Measurements from ENCODE around the gene CCDC85C.

CCDC85C gene

GRCh38 chr14:99548871-99549515 is 55.0 kb downstream of the CCDC85C start:
- H3K4me3 ChIP-seq (ENCODE audit: low read depth, low read length), result no peak overlapping the region
- DNase-seq (ENCODE audit: low read depth), result no peak

DNA sequence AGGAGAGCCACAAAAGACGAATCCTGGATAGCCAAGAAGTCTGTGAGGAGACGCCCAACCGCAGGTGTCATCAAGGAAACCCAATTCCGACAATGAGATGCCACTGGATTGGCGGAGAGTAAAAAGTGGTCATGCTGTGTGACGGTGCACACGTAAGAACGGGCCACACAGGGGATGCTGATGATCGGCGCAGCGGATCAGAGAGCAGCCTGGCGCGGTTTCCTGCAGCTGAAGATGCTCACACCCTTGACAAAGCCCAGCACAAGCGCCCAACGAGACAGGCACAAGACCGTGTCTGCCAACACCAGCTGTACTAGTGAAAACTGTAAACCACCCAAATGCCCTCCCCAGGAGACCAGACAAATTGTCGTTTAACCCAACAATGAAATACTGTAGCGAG is 55.8 kb downstream of the CCDC85C start:
- no peak for DNase-seq (ENCODE audit: low read depth)
- no peak overlapping the region for H3K4me3 ChIP-seq (ENCODE audit: low read depth, low read length)

DNA sequence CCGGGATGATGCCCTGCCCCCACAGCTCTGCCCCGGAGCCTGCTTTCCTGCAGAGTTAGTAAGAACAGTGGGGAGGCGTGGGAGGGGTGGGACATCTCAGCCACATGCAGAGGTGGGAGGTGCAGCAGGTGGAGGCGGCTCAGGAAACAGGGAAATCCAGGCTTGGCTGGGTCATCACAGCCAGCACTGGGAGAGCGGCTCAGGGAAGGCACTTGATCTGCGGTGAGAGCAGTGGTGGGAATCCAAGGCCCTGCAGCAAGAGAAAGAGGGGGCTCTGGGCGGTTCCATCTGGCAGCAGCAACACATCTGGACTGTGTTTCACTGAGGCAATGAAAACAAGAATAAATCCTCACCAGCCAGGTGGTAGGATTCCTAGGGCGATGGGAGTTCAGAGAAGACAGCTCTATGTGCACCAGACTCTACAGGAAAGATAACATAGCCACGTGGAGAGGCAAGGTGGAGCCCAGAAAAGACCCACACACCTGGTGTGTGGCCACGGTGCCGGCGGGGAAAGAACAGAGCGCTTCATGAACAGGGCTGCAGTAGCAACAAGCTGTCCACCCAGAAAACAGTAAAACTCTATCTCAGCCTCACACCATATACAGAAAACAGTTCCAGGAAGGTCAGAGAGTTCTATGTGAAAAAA is 57.6 kb downstream of the CCDC85C start:
- H3K4me3 ChIP-seq (ENCODE audit: low read depth, low read length), result no peak overlapping the region
- DNase-seq (ENCODE audit: low read depth), result no peak

GRCh38 chr14:99545586-99545985 is 58.4 kb downstream of the CCDC85C start:
- no peak overlapping the region for H3K4me3 ChIP-seq (ENCODE audit: low read depth, low read length)
- DNase-seq (ENCODE audit: low read depth), result no peak

GRCh38 chr14:99544991-99545390 is 59.0 kb downstream of the CCDC85C start:
- DNase-seq (ENCODE audit: low read depth), result no peak

GRCh38 chr14:99543985-99544384 is 60.0 kb downstream of the CCDC85C start:
- DNase-seq (ENCODE audit: low read depth), result no peak
- H3K4me3 ChIP-seq (ENCODE audit: low read depth, low read length), result no peak overlapping the region

More at GRCh38 chr14:99544991-99545390, 59.0 kb downstream of the CCDC85C start:
- no peak overlapping the region for H3K4me3 ChIP-seq (ENCODE audit: low read depth, low read length)

DNA sequence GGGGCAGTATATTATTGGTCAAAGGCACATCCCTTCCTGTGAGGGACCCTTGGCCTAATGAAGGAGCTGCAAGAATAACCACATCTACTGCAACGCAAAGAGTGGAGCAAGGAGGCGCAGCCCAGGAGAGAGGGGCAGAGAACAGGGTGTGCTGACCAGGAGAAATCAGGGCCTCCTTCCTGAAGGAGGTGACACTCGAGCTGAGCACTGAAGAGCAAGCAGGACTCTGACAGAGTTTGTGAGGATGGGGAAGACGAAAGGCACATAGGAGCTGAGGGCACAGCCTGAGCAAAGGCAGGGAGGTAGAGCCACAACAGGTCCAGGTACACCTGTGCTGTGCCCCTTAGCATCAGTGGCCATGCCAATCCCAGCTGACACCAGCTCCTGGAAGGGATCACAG is 60.6 kb downstream of the CCDC85C start:
- no peak for DNase-seq (ENCODE audit: low read depth)
- no peak overlapping the region for H3K4me3 ChIP-seq (ENCODE audit: low read depth, low read length)

DNA sequence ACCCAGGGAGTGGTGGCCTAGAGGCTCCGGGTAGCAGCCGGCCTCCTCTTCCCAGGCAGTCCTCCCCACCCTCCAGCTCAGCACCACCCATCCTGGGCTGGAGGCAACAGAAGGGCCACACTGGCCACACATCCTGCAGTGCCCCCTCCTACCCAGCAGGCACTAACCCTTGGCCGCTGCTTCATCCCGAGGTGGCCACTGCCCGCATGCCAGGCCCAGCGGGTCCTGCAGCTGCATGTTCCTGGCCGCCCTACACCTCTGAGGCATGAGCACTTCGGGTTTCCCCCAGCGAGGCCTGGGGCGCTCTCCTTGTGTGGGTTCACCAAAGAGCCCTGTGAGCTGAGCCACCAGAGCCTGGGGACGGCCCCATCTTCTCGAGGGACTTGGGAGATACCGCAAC is 61.4 kb downstream of the CCDC85C start:
- H3K4me3 ChIP-seq (ENCODE audit: low read depth, low read length), result no peak overlapping the region
- DNase-seq (ENCODE audit: low read depth), result no peak

- DNase-seq (ENCODE audit: low read depth), result no peak
- no peak overlapping the region for H3K4me3 ChIP-seq (ENCODE audit: low read depth, low read length)
Observed at GRCh38 chr14:99541677-99542470, 62.1 kb downstream of the CCDC85C start.

GRCh38 chr14:99541211-99541610 is 62.8 kb downstream of the CCDC85C start:
- no peak for DNase-seq (ENCODE audit: low read depth)
- H3K4me3 ChIP-seq (ENCODE audit: low read depth, low read length), result no peak overlapping the region

GRCh38 chr14:99540196-99541032 is 63.6 kb downstream of the CCDC85C start:
- DNase-seq (ENCODE audit: low read depth), result no peak
- no peak overlapping the region for H3K4me3 ChIP-seq (ENCODE audit: low read depth, low read length)

DNA sequence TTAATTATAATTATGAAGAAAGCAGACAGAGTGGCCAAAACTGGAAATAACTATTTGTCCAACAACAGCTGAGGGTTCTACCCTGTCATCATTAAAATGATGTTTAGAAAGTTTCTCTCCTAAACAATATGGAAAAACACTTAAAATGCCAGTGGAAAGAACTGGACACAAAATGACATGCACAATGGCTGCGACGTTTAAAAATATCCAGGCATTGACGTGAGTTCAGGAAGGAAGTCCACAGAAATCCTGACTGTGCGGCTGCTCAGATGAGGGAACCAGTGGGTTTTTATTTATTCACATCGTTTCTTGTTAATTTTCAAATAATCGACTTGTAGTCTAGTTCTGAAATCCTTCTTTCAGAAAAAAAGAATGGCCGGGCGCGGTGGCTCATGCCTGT is 64.5 kb downstream of the CCDC85C start:
- no peak for DNase-seq (ENCODE audit: low read depth)
- no peak overlapping the region for H3K4me3 ChIP-seq (ENCODE audit: low read depth, low read length)

DNA sequence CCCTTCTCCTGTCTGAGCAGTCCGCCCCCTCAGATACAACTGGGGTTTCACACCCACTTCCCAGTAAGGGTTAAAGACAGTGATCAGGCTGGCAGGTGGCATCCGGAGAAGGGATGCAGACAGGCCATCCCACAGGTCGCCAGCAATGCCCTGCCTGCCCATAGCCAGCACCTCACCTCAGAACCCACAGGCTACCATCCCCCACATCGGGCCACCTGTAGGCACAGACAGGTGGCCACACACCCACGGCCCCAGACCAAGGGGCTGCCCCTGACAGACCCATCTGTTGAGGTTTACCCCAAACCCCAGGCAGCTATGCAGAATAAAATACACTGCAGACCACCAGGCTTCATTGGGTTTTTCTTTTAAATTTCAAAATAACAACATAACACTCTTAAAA is 65.3 kb downstream of the CCDC85C start:
- no peak for DNase-seq (ENCODE audit: low read depth)
- H3K4me3 ChIP-seq (ENCODE audit: low read depth, low read length), result no peak overlapping the region

- DNase-seq (ENCODE audit: low read depth), result no peak
- no peak overlapping the region for H3K4me3 ChIP-seq (ENCODE audit: low read depth, low read length)
Observed at GRCh38 chr14:99538275-99538674, 65.7 kb downstream of the CCDC85C start.

DNA sequence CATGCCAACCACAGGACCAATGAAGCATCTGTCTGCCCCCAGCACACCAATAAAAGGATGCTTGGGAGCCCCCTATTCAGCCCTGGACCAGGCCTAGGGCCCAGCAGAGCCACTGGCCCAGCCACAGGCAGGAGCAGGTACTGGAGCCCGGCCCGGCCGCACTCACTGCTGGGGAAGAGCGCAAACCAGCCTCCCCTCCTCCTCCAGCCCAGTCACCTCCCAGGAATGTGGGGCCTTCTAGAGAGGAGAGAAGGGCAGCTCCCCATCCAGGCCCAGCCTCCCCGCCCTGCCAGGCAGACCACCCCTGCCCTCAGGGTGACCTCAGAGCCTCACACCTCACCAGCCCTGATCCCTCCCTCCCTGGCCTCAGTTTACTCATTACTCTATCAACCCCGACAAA is 66.6 kb downstream of the CCDC85C start:
- H3K4me3 ChIP-seq (ENCODE audit: low read depth, low read length), result no peak overlapping the region
- DNase-seq (ENCODE audit: low read depth), result no peak

DNA sequence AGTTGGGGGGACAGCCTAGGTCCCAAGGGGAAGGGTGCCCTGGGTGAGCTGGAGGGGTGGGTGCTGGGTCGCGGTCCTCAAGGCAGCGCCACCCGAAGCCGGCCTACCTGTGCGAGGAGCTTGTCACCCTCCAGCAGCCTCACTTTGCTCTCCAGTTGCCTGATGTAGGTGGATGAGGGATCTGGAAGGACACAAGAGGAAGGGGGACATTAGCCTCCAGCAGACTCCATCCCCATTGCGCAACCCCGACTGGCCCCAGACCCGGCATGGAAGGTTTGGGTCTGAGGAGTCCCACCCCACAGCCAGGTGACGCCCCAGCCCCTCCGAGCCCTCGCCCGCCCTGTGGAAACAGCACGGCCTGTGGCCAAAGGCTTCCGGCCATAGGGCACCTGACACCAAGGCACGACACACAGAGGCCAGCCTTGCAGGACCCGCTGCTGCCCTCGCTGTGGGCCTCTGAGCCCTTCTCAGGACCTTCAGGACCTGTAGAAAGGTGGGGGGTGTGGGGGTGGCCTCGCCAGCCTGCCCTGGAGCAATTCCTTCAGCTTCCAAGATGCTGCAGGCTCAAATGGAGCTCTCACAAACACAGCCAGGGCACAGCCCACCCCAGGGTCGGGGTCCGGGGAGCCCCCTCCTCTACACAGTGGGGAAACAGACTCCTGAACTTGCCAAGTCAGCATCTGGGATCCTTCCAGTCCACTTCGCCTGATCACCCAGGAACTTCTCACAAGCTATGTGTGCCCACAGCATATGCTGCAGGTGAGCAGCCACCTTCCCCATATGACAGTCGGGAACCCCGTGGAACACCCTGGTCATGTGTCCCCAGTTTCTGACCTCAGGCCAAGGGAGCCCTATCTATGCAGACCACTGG is 67.9 kb downstream of the CCDC85C start:
- H3K4me3 ChIP-seq (ENCODE audit: low read depth, low read length), result no peak overlapping the region
- no peak for DNase-seq (ENCODE audit: low read depth)

GRCh38 chr14:99535448-99535847 is 68.6 kb downstream of the CCDC85C start:
- H3K4me3 ChIP-seq (ENCODE audit: low read depth, low read length), result no peak overlapping the region
- DNase-seq (ENCODE audit: low read depth), result no peak

DNA sequence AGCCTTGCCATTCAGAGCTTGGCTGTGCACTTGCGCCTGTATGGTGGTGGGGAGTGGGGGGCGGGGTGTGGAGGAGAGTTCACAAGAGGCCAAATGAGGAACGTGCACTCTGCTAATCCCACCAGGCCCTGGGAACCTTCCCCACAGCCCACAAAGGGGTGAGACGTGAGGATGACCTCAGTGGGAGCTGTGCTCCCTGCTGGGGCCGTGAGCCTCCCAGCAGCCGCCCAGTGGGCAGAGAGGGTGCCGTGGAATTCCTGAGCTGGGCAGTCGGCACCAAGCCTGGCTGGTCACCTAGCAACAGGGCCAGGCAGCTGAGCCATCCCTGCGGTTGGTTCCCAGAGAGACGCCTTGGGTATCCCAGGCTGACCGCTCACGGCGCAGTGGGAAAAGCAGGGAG is 69.1 kb downstream of the CCDC85C start:
- no peak for DNase-seq (ENCODE audit: low read depth)
- no peak overlapping the region for H3K4me3 ChIP-seq (ENCODE audit: low read depth, low read length)

GRCh38 chr14:99534333-99534732 is 69.7 kb downstream of the CCDC85C start:
- DNase-seq (ENCODE audit: low read depth), result no peak
- no peak overlapping the region for H3K4me3 ChIP-seq (ENCODE audit: low read depth, low read length)
